Left lung (tissue), 14 donors: ENCODE data around the gene SNAPC5. TPM values are rescaled to one million over a fixed set of nuclear protein-coding genes. Genes with fewer than 3 reads are reported as not detected.
A peak's percentile ranks its signal among the peaks of the same experiment; 100 is the strongest.

Experiments
- ATAC-seq: fragments of 200-7000 bp; cut with Tn5 transposase; one replicate; pipeline ENCODE4 v1.9.1; 2020; ENCODE audit warnings: moderate library complexity
- DNase-seq, 4 donors: peaks; one replicate each; pipeline ENCODE4 v3.0.0-alpha.2; 2013 to 2020
- H3K27ac ChIP-seq, 2 donors: fragments of 200-600 bp; sonication (generic) in 1 of 2; one replicate each; pipeline versions ENCODE4 v1.5.0 to v1.8.0; 2020 to 2021
- H3K27me3 ChIP-seq, 2 donors: fragments of 200-600 bp; sonication (generic) in 1 of 2; one replicate each; pipeline versions ENCODE4 v1.5.0 to v1.8.0; 2020 to 2021
- H3K36me3 ChIP-seq, 2 donors: fragments of 200-600 bp; sonication (generic) in 1 of 2; one replicate each; pipeline versions ENCODE4 v1.5.0 to v1.8.0; 2020 to 2021
- H3K4me1 ChIP-seq, 2 donors: fragments of 200-600 bp; one replicate each; pipeline ENCODE4 v1.8.0; 2021
- H3K4me3 ChIP-seq, 2 donors: fragments of 200-600 bp; sonication (generic) in 1 of 2; one replicate each; pipeline versions ENCODE4 v1.5.0 to v1.8.0; 2020 to 2021; ENCODE audit warnings: mild to moderate bottlenecking in 1 of 2
- H3K9me3 ChIP-seq, 2 donors: fragments of 200-600 bp; sonication (generic) in 1 of 2; one replicate each; pipeline versions ENCODE4 v1.5.0 to v1.8.0; 2020 to 2021
- intact Hi-C, 2 donors: fragments of 100-400 bp; cut with DNase I; formaldehyde crosslinking; loops; one replicate each; pipeline versions ENCODE4 v1.11.2 to v1.14.2; 2022
- long read RNA-seq, 12 donors: library from polyadenylated mRNA in 2 of 12; unstranded in 2 of 12; transcript quantifications; one replicate each; pipeline ENCODE4 v2.0.0 and lab custom pipeline, GENCODE V29; 2019 to 2026
- polyA plus RNA-seq, 6 donors: library from polyadenylated mRNA; unstranded; fragments of 120-200 nt; gene quantifications; one replicate each; pipeline ENCODE4 v1.2.1, GENCODE V29; 2013; ENCODE audit not compliant: insufficient read length in 6 of 6
- total RNA-seq, 2 donors: library from RNA; stranded (reverse); fragmentation: NEBNext Ultra II Directional; extraction: Animal tissue kit (Norgen Biotek cat#: 25700); gene quantifications; one replicate each; pipeline ENCODE4 v1.2.1, GENCODE V29; 2021
- TF ChIP-seq, protein P1 (sequence below), 2 donors: fragments of 200-600 bp; sonication (generic) in 1 of 2; IDR thresholded peaks; one replicate each; pipeline versions ENCODE4 v1.5.0 to v1.8.0; 2021; ENCODE audit warnings: antibody characterized with exemption in 2 of 2
- donor health status: DM: no; HTN: yes; CAD: no.
- donor health status: DM: no; HTN: no; CAD: no.

The SNAPC5 gene, protein sequence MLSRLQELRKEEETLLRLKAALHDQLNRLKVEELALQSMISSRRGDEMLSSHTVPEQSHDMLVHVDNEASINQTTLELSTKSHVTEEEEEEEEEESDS
- total RNA-seq: 10 to 100 TPM; 17.9 to 19.4 TPM
- 10 to 100 TPM; 23.7 to 33.7 (median 27.7) TPM for polyA plus RNA-seq
- long read RNA-seq, donor 1, transcript SNAPC5-202 (3 exons, 1,002 nt): major isoform, 16 of 21 reads
- long read RNA-seq, donor 1, partial matches to known transcripts: 0 of 21 reads
- long read RNA-seq, donor 1, other reads (novel, unspliced or antisense): 0 of 21 reads
- long read RNA-seq, donor 2, transcript SNAPC5-202 (3 exons, 1,002 nt): major isoform, 6 of 13 reads
- long read RNA-seq, donor 2, partial matches to known transcripts: 0 of 13 reads
- long read RNA-seq, donor 2, other reads (novel, unspliced or antisense): 0 of 13 reads
- long read RNA-seq, donor 3, transcript SNAPC5-202 (3 exons, 1,002 nt): major isoform, 9 of 15 reads
- long read RNA-seq, donor 3, partial matches to known transcripts: 0 of 15 reads
- long read RNA-seq, donor 3, other reads (novel, unspliced or antisense): 0 of 15 reads
- long read RNA-seq, donor 4, transcript SNAPC5-202 (3 exons, 1,002 nt): major isoform, 18 of 26 reads
- long read RNA-seq, donor 4, partial matches to known transcripts: 0 of 26 reads
- long read RNA-seq, donor 4, other reads (novel, unspliced or antisense): 2 of 26 reads
- long read RNA-seq, donor 5, transcript SNAPC5-202 (3 exons, 1,002 nt): major isoform, 13 of 18 reads
- long read RNA-seq, donor 5, partial matches to known transcripts: 0 of 18 reads
- long read RNA-seq, donor 5, other reads (novel, unspliced or antisense): 0 of 18 reads
- long read RNA-seq, donor 6, transcript SNAPC5-202 (3 exons, 1,002 nt): major isoform, 11 of 14 reads
- long read RNA-seq, donor 6, partial matches to known transcripts: 0 of 14 reads
- long read RNA-seq, donor 6, other reads (novel, unspliced or antisense): 0 of 14 reads
- long read RNA-seq, donor 7, transcript SNAPC5-202 (3 exons, 1,002 nt): major isoform, 6 of 10 reads
- long read RNA-seq, donor 7, partial matches to known transcripts: 0 of 10 reads
- long read RNA-seq, donor 7, other reads (novel, unspliced or antisense): 0 of 10 reads
- long read RNA-seq, donor 8, transcript SNAPC5-202 (3 exons, 1,002 nt): major isoform, 6 of 6 reads
- long read RNA-seq, donor 8, partial matches to known transcripts: 0 of 6 reads
- long read RNA-seq, donor 8, other reads (novel, unspliced or antisense): 0 of 6 reads
- long read RNA-seq, donor 9: 0 reads
- long read RNA-seq, donor 10, transcript SNAPC5-202 (3 exons, 1,002 nt): major isoform, 18 of 24 reads
- long read RNA-seq, donor 10, partial matches to known transcripts: 0 of 24 reads
- long read RNA-seq, donor 10, other reads (novel, unspliced or antisense): 3 of 24 reads
- long read RNA-seq, donor 11: 0 reads
- long read RNA-seq, donor 12, transcript SNAPC5-202 (3 exons, 1,002 nt): major isoform, 10 of 15 reads
- long read RNA-seq, donor 12, partial matches to known transcripts: 0 of 15 reads
- long read RNA-seq, donor 12, other reads (novel, unspliced or antisense): 0 of 15 reads

DNA sequence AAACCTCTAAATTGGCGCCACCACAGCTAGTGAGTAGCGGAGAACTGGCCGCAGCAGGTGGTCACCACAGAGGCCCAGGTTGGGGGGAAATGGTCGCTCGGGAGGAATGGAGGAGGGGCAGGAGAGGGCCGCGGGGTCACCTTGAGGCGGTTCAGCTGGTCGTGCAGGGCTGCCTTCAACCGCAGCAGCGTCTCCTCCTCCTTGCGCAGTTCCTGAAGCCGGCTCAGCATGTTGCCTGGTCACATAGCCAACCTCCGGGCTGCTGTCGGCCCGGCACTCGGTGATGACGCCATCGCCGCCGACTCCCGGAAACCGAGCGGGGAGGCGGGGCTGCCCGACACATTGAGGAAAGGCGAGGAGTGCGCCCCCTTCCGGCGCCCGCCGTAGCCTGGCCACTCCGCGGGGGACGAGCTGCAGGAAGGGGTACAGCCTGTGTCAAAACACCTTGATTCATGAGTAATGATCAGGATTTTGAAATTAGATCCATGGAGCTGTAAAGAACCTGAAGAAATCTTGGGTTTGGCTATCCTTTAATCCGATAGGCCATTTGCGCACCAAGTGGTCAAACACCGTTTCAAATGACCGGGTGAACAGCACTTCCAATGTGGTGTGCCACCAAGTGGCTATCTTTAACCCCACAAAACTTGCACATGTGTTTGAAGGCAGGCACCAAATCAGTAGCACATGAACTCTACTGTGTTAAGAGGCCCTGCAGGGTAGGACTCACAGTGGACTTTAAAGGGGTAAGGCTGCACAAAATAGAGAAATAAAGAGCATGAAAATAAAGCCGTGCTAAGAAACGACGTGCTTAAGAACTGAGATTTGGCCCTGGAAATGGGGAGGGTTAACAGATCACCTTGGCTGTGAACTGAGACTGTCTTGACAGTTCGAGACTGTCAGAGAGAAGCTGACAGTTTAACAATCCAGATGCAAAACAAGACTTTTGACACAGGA lies at the start of gene SNAPC5:
SNAPC5 (minus strand) TSS at position 261 of the 954 bp plus-strand sequence; CDS start at position 230, 31 bp downstream.
- peak within 1 kb of the TSS; percentile 86 to 91 for H3K4me3 ChIP-seq
- H3K9me3 ChIP-seq: no peaks in the 10 kb centered on the region
- intact Hi-C loops: loop anchor here in 1 of 2 donors (10.0 kb wide), 1 partner anchor 103 kb away; no protein-coding TSS in a partner anchor
- DNase-seq (peak; percentile 93 to 100 (median 96)), ATAC-seq (peak; percentile 98)
- peaks cover 9 to 80% of the 10 kb centered on the region in 2 donors for H3K36me3 ChIP-seq
- peaks cover 14 to 68% of the 10 kb centered on the region in 2 donors for H3K4me1 ChIP-seq
- no peaks in the 10 kb centered on the region for H3K27me3 ChIP-seq
- H3K27ac ChIP-seq: peak within 1 kb of the TSS; percentile 79 to 90
- TF ChIP-seq, protein P1, sequence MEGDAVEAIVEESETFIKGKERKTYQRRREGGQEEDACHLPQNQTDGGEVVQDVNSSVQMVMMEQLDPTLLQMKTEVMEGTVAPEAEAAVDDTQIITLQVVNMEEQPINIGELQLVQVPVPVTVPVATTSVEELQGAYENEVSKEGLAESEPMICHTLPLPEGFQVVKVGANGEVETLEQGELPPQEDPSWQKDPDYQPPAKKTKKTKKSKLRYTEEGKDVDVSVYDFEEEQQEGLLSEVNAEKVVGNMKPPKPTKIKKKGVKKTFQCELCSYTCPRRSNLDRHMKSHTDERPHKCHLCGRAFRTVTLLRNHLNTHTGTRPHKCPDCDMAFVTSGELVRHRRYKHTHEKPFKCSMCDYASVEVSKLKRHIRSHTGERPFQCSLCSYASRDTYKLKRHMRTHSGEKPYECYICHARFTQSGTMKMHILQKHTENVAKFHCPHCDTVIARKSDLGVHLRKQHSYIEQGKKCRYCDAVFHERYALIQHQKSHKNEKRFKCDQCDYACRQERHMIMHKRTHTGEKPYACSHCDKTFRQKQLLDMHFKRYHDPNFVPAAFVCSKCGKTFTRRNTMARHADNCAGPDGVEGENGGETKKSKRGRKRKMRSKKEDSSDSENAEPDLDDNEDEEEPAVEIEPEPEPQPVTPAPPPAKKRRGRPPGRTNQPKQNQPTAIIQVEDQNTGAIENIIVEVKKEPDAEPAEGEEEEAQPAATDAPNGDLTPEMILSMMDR (IDR thresholded peaks at IDR 0.05): peak; percentile 95 to 98

DNA sequence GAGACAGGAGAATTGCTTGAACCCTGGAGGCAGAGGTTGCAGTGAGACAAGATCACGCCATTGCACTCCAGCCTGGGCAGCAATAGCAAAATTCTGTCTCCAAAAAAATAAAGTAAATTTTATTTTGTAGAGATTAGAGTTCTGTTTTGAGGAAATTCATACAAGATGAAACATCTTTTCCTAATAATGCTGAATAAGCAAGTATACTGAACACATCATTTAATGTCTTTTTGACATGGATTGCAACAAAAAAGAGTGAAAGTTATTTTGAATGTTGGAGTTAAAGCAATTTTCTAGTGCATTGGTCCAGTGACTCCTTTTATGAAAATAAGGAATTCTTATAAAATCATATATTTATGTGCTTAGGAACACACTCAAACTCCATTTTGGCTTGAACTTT lies 47.7 kb upstream of the SNAPC5 start:
- TF ChIP-seq, protein P1 (IDR thresholded peaks at IDR 0.05): no peak

DNA sequence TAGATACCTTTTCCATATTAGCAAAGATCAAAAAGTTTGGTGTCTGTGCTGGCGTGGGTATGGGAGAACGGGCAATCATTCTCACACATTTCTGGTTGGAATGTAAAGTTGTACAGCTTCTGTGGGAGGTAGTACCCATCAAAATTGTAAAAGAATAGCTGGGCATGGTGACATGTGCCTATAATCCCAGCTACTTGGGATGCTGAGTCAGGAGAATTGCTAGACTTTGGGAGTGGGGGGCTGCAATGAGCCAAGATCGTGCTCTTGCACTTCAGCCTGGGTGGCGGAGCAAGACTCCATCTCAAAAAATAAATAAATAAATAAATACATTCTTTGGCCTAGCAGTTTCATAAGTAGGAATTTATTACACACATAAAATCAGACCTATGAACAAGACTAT lies 45.3 kb upstream of the SNAPC5 start:
- Histone ChIP-seq H3K27me3 (no peaks in the 10 kb centered on the region), H3K4me1 (no peaks in the 10 kb centered on the region), H3K27ac (no peak overlapping the region), H3K36me3 (peaks cover 0 to 34% of the 10 kb centered on the region in 2 donors), H3K9me3 (no peaks in the 10 kb centered on the region), H3K4me3 (no peak overlapping the region)
- TF ChIP-seq, protein P1 (IDR thresholded peaks at IDR 0.05): no peak
- intact Hi-C loops: no loop called here
- DNase-seq: no peak
- no peak for ATAC-seq

More for the DNA sequence above, 47.7 kb upstream of the SNAPC5 start:
- Histone ChIP-seq H3K27me3 (no peaks in the 10 kb centered on the region), H3K9me3 (no peaks in the 10 kb centered on the region), H3K27ac (no peak overlapping the region), H3K36me3 (peaks cover 0 to 26% of the 10 kb centered on the region in 2 donors), H3K4me1 (no peaks in the 10 kb centered on the region), H3K4me3 (no peak overlapping the region)
- no peak for ATAC-seq
- intact Hi-C loops: no loop called here
- DNase-seq: no peak

DNA sequence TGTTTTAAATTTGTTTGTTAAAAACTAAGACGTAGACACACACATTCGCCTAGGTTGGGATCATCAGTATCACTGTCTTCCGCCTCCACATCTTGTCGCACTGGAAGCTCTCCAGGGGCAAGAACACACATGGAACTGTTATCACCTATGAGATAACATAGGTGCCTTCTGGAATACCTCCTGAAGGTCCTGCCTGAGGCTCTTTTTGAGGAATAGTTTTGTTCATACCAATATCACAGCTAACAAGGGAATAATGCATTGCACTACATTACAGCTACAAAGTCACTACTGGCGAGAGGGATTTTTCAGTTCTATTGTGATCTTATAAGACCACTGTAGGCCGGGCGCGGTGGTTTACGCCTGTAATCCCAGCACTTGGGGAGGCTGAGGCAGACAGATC lies 37.5 kb upstream of the SNAPC5 start:
- no peak for ATAC-seq
- Histone ChIP-seq H3K4me3 (no peak overlapping the region), H3K36me3 (peaks cover 0 to 34% of the 10 kb centered on the region in 2 donors), H3K4me1 (no peaks in the 10 kb centered on the region), H3K27ac (no peak overlapping the region), H3K27me3 (no peaks in the 10 kb centered on the region), H3K9me3 (no peaks in the 10 kb centered on the region)
- intact Hi-C loops: no loop called here
- TF ChIP-seq, protein P1 (IDR thresholded peaks at IDR 0.05): no peak
- no peak for DNase-seq
